ENCODE measurements around the gene SIX3.

SIX3 gene

DNA sequence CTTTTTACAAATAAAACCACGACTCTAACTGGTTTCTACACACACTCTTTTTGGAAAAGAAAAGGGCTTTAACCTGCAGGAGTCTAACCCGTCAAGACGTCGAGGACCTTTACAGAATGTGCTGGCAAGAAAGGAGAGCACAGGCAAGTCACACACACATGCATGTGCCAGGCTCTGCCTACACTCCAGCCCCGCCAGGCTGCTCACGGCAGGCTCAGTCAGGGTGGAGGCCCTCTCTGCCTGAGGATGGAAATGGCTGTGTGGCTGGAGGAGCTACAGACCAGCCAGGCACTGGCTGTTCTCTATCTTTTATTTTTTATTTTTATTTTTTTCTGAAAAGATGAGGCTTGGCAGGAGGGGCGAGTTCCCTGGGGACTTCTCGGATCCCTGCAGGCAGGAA is 10.2 kb downstream of the SIX3 start:
- Histone ChIP-seq H3K9ac (ENCODE audit: low read length) (no peak overlapping the region), H3K4me2 (ENCODE audit: low read length) (no peak overlapping the region; the same call in 1 of the 2 replicates), H4K20me1 (ENCODE audit: insufficient read depth, low read length) (no peaks in the 10 kb centered on the region), H3K27me3 (ENCODE audit: insufficient read depth, low read length) (no peaks in the 10 kb centered on the region; the same call in 1 of the 2 replicates), H3K9me2 (ENCODE audit: low read depth, low read length) (no peaks in the 10 kb centered on the region), H2AFZ (ENCODE audit: low read length) (no peak overlapping the region), H3K4me1 (ENCODE audit: insufficient read depth, low read length, severe bottlenecking) (peaks cover 4% of the 10 kb centered on the region), H3K9me3 (ENCODE audit: low read length) (no peaks in the 10 kb centered on the region), H3K27ac (ENCODE audit: low read depth, low read length, poor library complexity, severe bottlenecking) (no peak overlapping the region), H3K79me2 (ENCODE audit: insufficient read depth, low read length) (no peaks in the 10 kb centered on the region), H3K4me3 (ENCODE audit: low read depth, low read length, poor library complexity, severe bottlenecking) (peak overlapping the region; percentile 11), H3F3A (ENCODE audit: insufficient read depth, low read length) (no peaks in the 10 kb centered on the region), H3K36me3 (ENCODE audit: insufficient read depth, low read length) (no peaks in the 10 kb centered on the region)
- TF ChIP-seq EZH2 (IDR thresholded peaks at IDR 0.05; ENCODE audit: borderline replicate concordance, low read length): no peak
- TF ChIP-seq, protein P1, sequence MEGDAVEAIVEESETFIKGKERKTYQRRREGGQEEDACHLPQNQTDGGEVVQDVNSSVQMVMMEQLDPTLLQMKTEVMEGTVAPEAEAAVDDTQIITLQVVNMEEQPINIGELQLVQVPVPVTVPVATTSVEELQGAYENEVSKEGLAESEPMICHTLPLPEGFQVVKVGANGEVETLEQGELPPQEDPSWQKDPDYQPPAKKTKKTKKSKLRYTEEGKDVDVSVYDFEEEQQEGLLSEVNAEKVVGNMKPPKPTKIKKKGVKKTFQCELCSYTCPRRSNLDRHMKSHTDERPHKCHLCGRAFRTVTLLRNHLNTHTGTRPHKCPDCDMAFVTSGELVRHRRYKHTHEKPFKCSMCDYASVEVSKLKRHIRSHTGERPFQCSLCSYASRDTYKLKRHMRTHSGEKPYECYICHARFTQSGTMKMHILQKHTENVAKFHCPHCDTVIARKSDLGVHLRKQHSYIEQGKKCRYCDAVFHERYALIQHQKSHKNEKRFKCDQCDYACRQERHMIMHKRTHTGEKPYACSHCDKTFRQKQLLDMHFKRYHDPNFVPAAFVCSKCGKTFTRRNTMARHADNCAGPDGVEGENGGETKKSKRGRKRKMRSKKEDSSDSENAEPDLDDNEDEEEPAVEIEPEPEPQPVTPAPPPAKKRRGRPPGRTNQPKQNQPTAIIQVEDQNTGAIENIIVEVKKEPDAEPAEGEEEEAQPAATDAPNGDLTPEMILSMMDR (IDR thresholded peaks at IDR 0.05; ENCODE audit: low read length): no peak

DNA sequence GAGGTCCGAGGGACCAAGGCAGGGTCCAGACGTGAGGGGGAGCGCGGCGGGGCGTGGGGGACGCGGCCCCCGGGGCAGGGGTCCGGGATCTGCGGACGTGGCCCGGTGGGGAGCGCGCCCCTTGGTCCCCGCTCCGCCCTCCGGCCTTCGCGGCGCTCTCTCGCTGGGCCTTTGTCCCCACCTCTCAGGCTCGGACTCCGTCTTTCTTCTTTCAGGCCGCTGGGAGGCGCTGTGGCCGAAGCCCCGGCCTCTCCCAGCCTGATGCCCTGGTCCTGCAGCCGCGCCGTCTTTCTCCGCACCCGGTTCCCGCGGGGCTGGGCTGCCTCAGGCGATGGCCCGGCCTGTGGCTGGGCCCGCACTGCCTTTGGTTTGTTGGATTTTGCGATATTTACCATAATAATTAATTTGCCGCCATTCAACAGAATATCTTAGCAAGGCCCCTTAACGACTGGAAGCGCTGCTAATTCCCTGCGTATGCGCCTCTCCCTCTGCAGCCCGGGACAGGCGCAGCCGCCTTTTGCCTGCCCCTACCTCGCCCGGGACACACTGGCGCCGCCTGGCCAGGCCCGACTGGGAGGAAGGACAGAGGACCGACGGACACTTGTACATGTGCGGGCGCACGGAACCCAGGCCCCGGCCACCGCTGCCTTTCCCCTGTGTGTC is 10.8 kb downstream of the SIX3 start:
- no peaks in the 10 kb centered on the region for H3K9me3 ChIP-seq (ENCODE audit: low read length)
- H3K27ac ChIP-seq (ENCODE audit: low read depth, low read length, poor library complexity, severe bottlenecking): no peak overlapping the region
- H2AFZ ChIP-seq (ENCODE audit: low read length): no peak overlapping the region
- H3K27me3 ChIP-seq (ENCODE audit: insufficient read depth, low read length): no peaks in the 10 kb centered on the region; the same call in 1 of the 2 replicates
- peak overlapping the region; percentile 11 for H3K4me3 ChIP-seq (ENCODE audit: low read depth, low read length, poor library complexity, severe bottlenecking)
- no peak overlapping the region for H3K9ac ChIP-seq (ENCODE audit: low read length)
- H3F3A ChIP-seq (ENCODE audit: insufficient read depth, low read length): no peaks in the 10 kb centered on the region
- H3K4me2 ChIP-seq (ENCODE audit: low read length): no peak overlapping the region; the same call in 1 of the 2 replicates
- H3K9me2 ChIP-seq (ENCODE audit: low read depth, low read length): no peaks in the 10 kb centered on the region
- no peaks in the 10 kb centered on the region for H3K36me3 ChIP-seq (ENCODE audit: insufficient read depth, low read length)
- peaks cover 4% of the 10 kb centered on the region for H3K4me1 ChIP-seq (ENCODE audit: insufficient read depth, low read length, severe bottlenecking)
- no peaks in the 10 kb centered on the region for H4K20me1 ChIP-seq (ENCODE audit: insufficient read depth, low read length)
- TF ChIP-seq EZH2 (IDR thresholded peaks at IDR 0.05; ENCODE audit: borderline replicate concordance, low read length): no peak
- TF ChIP-seq, protein P1 (IDR thresholded peaks at IDR 0.05; ENCODE audit: low read length): peak; percentile 53
- no peaks in the 10 kb centered on the region for H3K79me2 ChIP-seq (ENCODE audit: insufficient read depth, low read length)

DNA sequence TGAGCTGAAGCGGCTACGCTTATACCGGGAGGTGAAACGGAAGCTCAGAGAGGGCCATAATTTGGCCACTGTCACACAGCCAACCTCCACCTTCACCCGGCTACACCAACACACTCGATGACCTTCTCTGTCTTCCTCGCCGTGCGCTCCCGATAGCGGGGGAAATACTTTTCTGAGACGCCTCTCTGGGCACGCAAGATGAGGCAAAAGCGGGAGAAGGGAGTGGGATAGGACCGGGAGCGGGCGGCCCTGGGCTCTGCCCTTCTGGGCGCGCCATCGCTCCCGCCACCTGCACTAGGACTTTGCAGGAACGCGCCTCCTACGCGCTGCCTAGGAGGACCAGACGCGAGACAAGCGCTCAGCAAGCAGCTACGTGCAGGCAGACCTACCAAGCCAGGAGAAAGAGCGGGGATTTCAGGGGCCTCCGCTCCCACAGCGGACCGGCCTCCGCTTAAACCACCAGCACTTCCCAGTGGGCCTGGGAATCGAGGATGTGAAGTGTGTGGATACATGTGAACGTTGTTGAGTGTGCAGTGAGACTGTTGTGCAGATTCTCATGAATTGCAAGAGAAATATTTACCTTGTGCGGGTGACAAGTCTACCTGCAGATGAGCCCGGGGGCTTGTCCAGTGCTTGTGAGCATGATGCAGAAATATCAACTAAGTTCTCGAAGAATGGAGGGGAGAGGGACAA is 11.4 kb downstream of the SIX3 start:
- H3K27ac ChIP-seq (ENCODE audit: low read depth, low read length, poor library complexity, severe bottlenecking): no peak overlapping the region
- no peak for TF ChIP-seq EZH2 (IDR thresholded peaks at IDR 0.05; ENCODE audit: borderline replicate concordance, low read length)
- H4K20me1 ChIP-seq (ENCODE audit: insufficient read depth, low read length): no peaks in the 10 kb centered on the region
- H3K4me1 ChIP-seq (ENCODE audit: insufficient read depth, low read length, severe bottlenecking): peaks cover 4% of the 10 kb centered on the region
- H2AFZ ChIP-seq (ENCODE audit: low read length): no peak overlapping the region
- no peaks in the 10 kb centered on the region for H3K36me3 ChIP-seq (ENCODE audit: insufficient read depth, low read length)
- no peak overlapping the region for H3K4me3 ChIP-seq (ENCODE audit: low read depth, low read length, poor library complexity, severe bottlenecking)
- H3K27me3 ChIP-seq (ENCODE audit: insufficient read depth, low read length): no peaks in the 10 kb centered on the region; the same call in 1 of the 2 replicates
- H3K4me2 ChIP-seq (ENCODE audit: low read length): no peak overlapping the region
- no peaks in the 10 kb centered on the region for H3K9me2 ChIP-seq (ENCODE audit: low read depth, low read length)
- no peaks in the 10 kb centered on the region for H3F3A ChIP-seq (ENCODE audit: insufficient read depth, low read length)
- H3K9me3 ChIP-seq (ENCODE audit: low read length): no peaks in the 10 kb centered on the region
- H3K9ac ChIP-seq (ENCODE audit: low read length): no peak overlapping the region
- no peaks in the 10 kb centered on the region for H3K79me2 ChIP-seq (ENCODE audit: insufficient read depth, low read length)

Data from OCI-LY1 (cell line).